HepG2 (cell line): Measurements from ENCODE around the gene GALR2. TPM values are rescaled to one million over a fixed set of nuclear protein-coding genes. Genes with fewer than 3 reads are reported as not detected.

Source experiments
- FOXM1 ChIP-seq: sonication (generic); formaldehyde crosslinking; IDR thresholded peaks from 2 replicates; pipeline ENCODE4 v1.5.0; 2020; ENCODE audit warnings: missing genetic modification reagents
- HOXD1 ChIP-seq: sonication (generic); formaldehyde crosslinking; IDR thresholded peaks from 2 replicates; pipeline ENCODE4 v1.5.0; 2020; ENCODE audit warnings: missing genetic modification reagents
- MBD4 ChIP-seq: IDR thresholded peaks from 2 replicates; pipeline ENCODE4 v1.6.1; 2012; ENCODE audit warnings: low read length, inconsistent platforms, borderline replicate concordance
- MEF2D ChIP-seq: sonication (generic); formaldehyde crosslinking; IDR thresholded peaks from 2 replicates; pipeline ENCODE4 v1.5.1; 2020; ENCODE audit warnings: mild to moderate bottlenecking, missing genetic modification reagents
- NFRKB ChIP-seq: fragments of 450-650 bp; IDR thresholded peaks from 2 replicates; pipeline ENCODE4 v1.6.1; 2017
- NR1H2 ChIP-seq: sonication (generic); formaldehyde crosslinking; IDR thresholded peaks from 2 replicates; pipeline ENCODE4 v1.8.1; 2022; ENCODE audit warnings: low read depth, missing genetic modification reagents, borderline replicate concordance
- POLR2A ChIP-seq, 2 experiments: IDR thresholded peaks; 2 replicates each; pipeline ENCODE4 v1.6.1; 2011; ENCODE audit warnings: low read depth in 2 of 2, low read length in 2 of 2, mild to moderate bottlenecking in 1 of 2, moderate library complexity in 1 of 2; ENCODE audit not compliant: insufficient read depth in 1 of 2
- TP53 ChIP-seq: sonication (generic); formaldehyde crosslinking; conservative IDR thresholded peaks from 2 replicates; pipeline ENCODE4 v1.4.0; 2020; ENCODE audit warnings: missing genetic modification reagents
- ZNF17 ChIP-seq: sonication (generic); formaldehyde crosslinking; IDR thresholded peaks from 2 replicates; pipeline ENCODE4 v1.5.0; 2020; ENCODE audit warnings: mild to moderate bottlenecking, missing genetic modification reagents
- ZNF205 ChIP-seq: IDR thresholded peaks from 2 replicates; pipeline ENCODE4 v1.6.1; 2018; ENCODE audit warnings: missing biosample characterization, missing genetic modification reagents
- ZNF333 ChIP-seq: sonication (generic); formaldehyde crosslinking; IDR thresholded peaks from 2 replicates; pipeline ENCODE4 v1.4.0; 2020; ENCODE audit warnings: mild to moderate bottlenecking, missing genetic modification reagents, borderline replicate concordance
- ZNF598 ChIP-seq: sonication (generic); formaldehyde crosslinking; IDR thresholded peaks from 2 replicates; pipeline ENCODE4 v1.5.1; 2020; ENCODE audit warnings: mild to moderate bottlenecking, missing genetic modification reagents, borderline replicate concordance
- ZNF776 ChIP-seq: sonication (generic); formaldehyde crosslinking; IDR thresholded peaks from 2 replicates; pipeline ENCODE4 v1.4.0; 2020; ENCODE audit warnings: mild to moderate bottlenecking, missing genetic modification reagents
- ZNF781 ChIP-seq: sonication (generic); formaldehyde crosslinking; IDR thresholded peaks from 2 replicates; pipeline ENCODE4 v1.5.1; 2020; ENCODE audit warnings: borderline replicate concordance, mild to moderate bottlenecking, missing genetic modification reagents; ENCODE audit errors: not compliant biosample characterization
- ZNF788 ChIP-seq: sonication (generic); formaldehyde crosslinking; IDR thresholded peaks from 2 replicates; pipeline ENCODE4 v1.5.0; 2020; ENCODE audit warnings: mild to moderate bottlenecking, missing genetic modification reagents, borderline replicate concordance
- polyA plus RNA-seq, 8 experiments: library from polyadenylated mRNA; depleted of rRNA in 3 of 8; stranded (reverse) in 7 of 8; unstranded in 1 of 8; fragments of >200 nt; fragmentation: Illumina TruSeq in 4 of 8; extraction: Trizol in 4 of 8; gene quantifications; 2 replicates each; pipeline versions ENCODE4 v1.2.1 to v1.2.3, GENCODE V29; 2011 to 2016; ENCODE audit warnings: low read depth in 4 of 8, missing spikeins in 1 of 8, mixed read lengths in 1 of 8; ENCODE audit not compliant: insufficient read depth in 1 of 8
- total RNA-seq, 5 experiments: library from RNA; depleted of rRNA; stranded (reverse); fragments of >200 nt; fragmentation: Illumina TruSeq; extraction: Trizol; gene quantifications; 2 replicates each; pipeline ENCODE4 v1.2.3, GENCODE V29; 2016; ENCODE audit warnings: low read depth in 1 of 5
- TF ChIP-seq, protein P1 (sequence below): sonication (generic); formaldehyde crosslinking; IDR thresholded peaks from 2 replicates; pipeline ENCODE4 v1.8.0; 2022; ENCODE audit warnings: missing genetic modification reagents, mild to moderate bottlenecking, borderline replicate concordance
- TF ChIP-seq, protein P2 (sequence below): sonication (generic); formaldehyde crosslinking; IDR thresholded peaks from 2 replicates; pipeline ENCODE4 v1.8.0; 2022; ENCODE audit warnings: mild to moderate bottlenecking, missing genetic modification reagents
- TF ChIP-seq, protein P3 (sequence below): sonication (generic); formaldehyde crosslinking; IDR thresholded peaks from 2 replicates; pipeline ENCODE4 v1.4.0; 2020; ENCODE audit warnings: missing genetic modification reagents, low read depth, mild to moderate bottlenecking, borderline replicate concordance
- TF ChIP-seq, protein P4 (sequence below): sonication (generic); formaldehyde crosslinking; IDR thresholded peaks from 2 replicates; pipeline ENCODE4 v1.5.1; 2020; ENCODE audit warnings: mild to moderate bottlenecking, missing genetic modification reagents, moderate library complexity
- TF ChIP-seq, protein P5 (sequence below): sonication (generic); formaldehyde crosslinking; IDR thresholded peaks from 2 replicates; pipeline ENCODE4 v1.4.0; 2020; ENCODE audit warnings: mild to moderate bottlenecking, missing genetic modification reagents
- TF ChIP-seq, protein P6 (sequence below): sonication (generic); formaldehyde crosslinking; IDR thresholded peaks from 2 replicates; pipeline ENCODE4 v1.4.0; 2020; ENCODE audit warnings: missing genetic modification reagents

The GALR2 gene
- total and polyA plus RNA-seq, 2 of the 13 experiments (the other 11 are each of a cell fraction or from before 2014, with no cell fraction given): 0.48 to 0.58 TPM

DNA sequence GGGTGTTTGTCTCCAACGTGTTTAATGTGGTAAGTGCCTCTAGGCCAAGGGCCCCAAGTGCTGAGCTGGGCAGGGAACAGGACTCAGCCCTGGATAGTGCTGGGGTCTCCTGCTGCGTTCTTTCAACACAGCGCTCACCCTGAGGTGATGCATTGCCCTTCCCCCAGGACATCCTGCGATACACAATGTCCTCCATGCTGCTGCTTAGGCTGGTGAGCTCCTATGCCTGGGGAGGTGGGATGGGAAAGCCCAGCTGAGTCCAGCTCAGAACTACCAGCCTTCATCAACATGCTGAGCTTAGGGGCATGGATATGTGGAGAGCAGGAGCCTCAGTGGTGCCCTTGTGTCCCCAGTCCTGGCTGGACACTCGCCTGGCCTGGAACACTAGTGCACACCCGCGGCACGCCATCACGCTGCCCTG lies 5.0 kb downstream of the GALR2 start (continued):
- 0 out of 2 replicates have a peak, but pooled peaks have one; percentile 26 for TF ChIP-seq ZNF598 (CRISPR knock-in tag)
- no peak for TF ChIP-seq MBD4
- TF ChIP-seq TP53 (CRISPR knock-in tag): no peak
- TF ChIP-seq MEF2D: peak; percentile 49; the same call in 1 of the 2 replicates
- TF ChIP-seq, protein P1, sequence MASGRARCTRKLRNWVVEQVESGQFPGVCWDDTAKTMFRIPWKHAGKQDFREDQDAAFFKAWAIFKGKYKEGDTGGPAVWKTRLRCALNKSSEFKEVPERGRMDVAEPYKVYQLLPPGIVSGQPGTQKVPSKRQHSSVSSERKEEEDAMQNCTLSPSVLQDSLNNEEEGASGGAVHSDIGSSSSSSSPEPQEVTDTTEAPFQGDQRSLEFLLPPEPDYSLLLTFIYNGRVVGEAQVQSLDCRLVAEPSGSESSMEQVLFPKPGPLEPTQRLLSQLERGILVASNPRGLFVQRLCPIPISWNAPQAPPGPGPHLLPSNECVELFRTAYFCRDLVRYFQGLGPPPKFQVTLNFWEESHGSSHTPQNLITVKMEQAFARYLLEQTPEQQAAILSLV (CRISPR knock-in tag): no peak
- TF ChIP-seq POLR2A (IDR thresholded peaks at IDR 0.05; ENCODE audit: insufficient read depth in 1 of 2, low read depth in 2 of 2, low read length in 2 of 2): peak; percentile 46 to 50
- TF ChIP-seq, protein P2, sequence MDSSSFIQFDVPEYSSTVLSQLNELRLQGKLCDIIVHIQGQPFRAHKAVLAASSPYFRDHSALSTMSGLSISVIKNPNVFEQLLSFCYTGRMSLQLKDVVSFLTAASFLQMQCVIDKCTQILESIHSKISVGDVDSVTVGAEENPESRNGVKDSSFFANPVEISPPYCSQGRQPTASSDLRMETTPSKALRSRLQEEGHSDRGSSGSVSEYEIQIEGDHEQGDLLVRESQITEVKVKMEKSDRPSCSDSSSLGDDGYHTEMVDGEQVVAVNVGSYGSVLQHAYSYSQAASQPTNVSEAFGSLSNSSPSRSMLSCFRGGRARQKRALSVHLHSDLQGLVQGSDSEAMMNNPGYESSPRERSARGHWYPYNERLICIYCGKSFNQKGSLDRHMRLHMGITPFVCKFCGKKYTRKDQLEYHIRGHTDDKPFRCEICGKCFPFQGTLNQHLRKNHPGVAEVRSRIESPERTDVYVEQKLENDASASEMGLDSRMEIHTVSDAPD (CRISPR knock-in tag): no peak
- TF ChIP-seq ZNF781 (CRISPR knock-in tag): peak; percentile 32
- TF ChIP-seq, protein P3, sequence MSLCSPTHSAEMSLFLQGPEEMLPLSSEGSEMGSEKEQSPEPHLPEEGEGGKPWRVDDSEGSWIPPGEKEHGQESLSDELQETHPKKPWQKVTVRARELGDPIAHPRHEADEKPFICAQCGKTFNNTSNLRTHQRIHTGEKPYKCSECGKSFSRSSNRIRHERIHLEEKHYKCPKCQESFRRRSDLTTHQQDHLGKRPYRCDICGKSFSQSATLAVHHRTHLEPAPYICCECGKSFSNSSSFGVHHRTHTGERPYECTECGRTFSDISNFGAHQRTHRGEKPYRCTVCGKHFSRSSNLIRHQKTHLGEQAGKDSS (CRISPR knock-in tag): no peak
- TF ChIP-seq FOXM1 (CRISPR knock-in tag): no peak
- peak; percentile 34; the same call in 1 of the 2 replicates for TF ChIP-seq NR1H2 (CRISPR knock-in tag)
- no peak for TF ChIP-seq NFRKB
- no peak for TF ChIP-seq ZNF17 (CRISPR knock-in tag)
- TF ChIP-seq, protein P4, sequence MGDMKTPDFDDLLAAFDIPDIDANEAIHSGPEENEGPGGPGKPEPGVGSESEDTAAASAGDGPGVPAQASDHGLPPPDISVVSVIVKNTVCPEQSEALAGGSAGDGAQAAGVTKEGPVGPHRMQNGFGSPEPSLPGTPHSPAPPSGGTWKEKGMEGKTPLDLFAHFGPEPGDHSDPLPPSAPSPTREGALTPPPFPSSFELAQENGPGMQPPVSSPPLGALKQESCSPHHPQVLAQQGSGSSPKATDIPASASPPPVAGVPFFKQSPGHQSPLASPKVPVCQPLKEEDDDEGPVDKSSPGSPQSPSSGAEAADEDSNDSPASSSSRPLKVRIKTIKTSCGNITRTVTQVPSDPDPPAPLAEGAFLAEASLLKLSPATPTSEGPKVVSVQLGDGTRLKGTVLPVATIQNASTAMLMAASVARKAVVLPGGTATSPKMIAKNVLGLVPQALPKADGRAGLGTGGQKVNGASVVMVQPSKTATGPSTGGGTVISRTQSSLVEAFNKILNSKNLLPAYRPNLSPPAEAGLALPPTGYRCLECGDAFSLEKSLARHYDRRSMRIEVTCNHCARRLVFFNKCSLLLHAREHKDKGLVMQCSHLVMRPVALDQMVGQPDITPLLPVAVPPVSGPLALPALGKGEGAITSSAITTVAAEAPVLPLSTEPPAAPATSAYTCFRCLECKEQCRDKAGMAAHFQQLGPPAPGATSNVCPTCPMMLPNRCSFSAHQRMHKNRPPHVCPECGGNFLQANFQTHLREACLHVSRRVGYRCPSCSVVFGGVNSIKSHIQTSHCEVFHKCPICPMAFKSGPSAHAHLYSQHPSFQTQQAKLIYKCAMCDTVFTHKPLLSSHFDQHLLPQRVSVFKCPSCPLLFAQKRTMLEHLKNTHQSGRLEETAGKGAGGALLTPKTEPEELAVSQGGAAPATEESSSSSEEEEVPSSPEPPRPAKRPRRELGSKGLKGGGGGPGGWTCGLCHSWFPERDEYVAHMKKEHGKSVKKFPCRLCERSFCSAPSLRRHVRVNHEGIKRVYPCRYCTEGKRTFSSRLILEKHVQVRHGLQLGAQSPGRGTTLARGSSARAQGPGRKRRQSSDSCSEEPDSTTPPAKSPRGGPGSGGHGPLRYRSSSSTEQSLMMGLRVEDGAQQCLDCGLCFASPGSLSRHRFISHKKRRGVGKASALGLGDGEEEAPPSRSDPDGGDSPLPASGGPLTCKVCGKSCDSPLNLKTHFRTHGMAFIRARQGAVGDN: peak; percentile 27; the same call in 1 of the 2 replicates
- no peak for TF ChIP-seq ZNF205 (CRISPR knock-in tag)
- TF ChIP-seq ZNF788 (CRISPR knock-in tag): 0 out of 2 replicates have a peak, but pooled peaks have one; percentile 13
- 0 out of 2 replicates have a peak, but pooled peaks have one; percentile 13 for TF ChIP-seq ZNF333
- TF ChIP-seq, protein P5, sequence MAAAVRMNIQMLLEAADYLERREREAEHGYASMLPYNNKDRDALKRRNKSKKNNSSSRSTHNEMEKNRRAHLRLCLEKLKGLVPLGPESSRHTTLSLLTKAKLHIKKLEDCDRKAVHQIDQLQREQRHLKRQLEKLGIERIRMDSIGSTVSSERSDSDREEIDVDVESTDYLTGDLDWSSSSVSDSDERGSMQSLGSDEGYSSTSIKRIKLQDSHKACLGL (CRISPR knock-in tag): no peak
- TF ChIP-seq ZNF776 (CRISPR knock-in tag): no peak
- TF ChIP-seq HOXD1 (CRISPR knock-in tag): no peak
- TF ChIP-seq, protein P6, sequence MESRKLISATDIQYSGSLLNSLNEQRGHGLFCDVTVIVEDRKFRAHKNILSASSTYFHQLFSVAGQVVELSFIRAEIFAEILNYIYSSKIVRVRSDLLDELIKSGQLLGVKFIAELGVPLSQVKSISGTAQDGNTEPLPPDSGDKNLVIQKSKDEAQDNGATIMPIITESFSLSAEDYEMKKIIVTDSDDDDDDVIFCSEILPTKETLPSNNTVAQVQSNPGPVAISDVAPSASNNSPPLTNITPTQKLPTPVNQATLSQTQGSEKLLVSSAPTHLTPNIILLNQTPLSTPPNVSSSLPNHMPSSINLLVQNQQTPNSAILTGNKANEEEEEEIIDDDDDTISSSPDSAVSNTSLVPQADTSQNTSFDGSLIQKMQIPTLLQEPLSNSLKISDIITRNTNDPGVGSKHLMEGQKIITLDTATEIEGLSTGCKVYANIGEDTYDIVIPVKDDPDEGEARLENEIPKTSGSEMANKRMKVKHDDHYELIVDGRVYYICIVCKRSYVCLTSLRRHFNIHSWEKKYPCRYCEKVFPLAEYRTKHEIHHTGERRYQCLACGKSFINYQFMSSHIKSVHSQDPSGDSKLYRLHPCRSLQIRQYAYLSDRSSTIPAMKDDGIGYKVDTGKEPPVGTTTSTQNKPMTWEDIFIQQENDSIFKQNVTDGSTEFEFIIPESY (CRISPR knock-in tag): no peak
